Fibroblast of skin of left quadriceps (primary cell): ENCODE data around the gene GPR156.

Source experiments
- DNase-seq, 2 experiments: peaks; one replicate each; pipeline ENCODE4 v3.0.0-alpha.2; 2013; ENCODE audit warnings: low read depth in 2 of 2

Gene GPR156

DNA sequence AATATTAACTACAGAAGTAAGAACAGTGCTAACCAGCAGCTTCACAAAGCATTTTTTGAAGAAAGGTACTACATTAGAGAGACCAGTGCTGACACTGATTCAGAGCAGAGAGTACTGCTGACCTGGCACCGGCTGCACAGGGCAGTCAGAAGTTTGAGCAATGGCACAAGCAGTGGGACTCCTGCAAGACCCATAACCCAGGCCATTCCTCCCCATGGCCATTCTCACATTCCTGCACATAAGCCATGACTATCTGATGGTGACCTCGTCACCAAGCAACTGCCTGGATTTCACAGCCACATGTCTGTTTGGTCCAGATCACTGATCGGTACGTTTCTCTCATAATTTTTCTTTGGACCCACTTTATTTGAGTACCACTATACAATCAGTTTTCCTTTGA is 88.7 kb downstream of the GPR156 start:
- DNase-seq = no peak

GRCh38 chr3:120193554-120193953 is 91.5 kb downstream of the GPR156 start:
- no peak for DNase-seq

DNA sequence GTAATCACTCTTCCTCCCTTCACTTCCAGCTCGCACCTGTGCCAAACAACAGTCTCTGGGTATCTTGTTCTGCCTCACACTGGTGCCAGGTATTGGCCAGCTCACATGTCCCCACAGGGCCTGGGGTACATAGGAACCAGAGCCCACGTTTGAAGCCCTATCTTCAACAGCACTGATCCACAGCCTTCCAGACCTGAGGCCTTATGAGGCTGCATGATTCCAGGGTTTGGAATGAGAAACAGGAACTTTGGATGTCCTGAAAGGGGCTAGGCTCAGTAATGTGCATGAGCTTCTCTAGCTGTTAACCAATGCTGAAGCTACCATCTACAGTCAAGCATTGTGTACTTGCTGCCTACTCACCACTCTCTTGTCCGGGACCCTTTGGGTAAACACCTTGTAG is 92.4 kb downstream of the GPR156 start:
- DNase-seq = no peak

DNA sequence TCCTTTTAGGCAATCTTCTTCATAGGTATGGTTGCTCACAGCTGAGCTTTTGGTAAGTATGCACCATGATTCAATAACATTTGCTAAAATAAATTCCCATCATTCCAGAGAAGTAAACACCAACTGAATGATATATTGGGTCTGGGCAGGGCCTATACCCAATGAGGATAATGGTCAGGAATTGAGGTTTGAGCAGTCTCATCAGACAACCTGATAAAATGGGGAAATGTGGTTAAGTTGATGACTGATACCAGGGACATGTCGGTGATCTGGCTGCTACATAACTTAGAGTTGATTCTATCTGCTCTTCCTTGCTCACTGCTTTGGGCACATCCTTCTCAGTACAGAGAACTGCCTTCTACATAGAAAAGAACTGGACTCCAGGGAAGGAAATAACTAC is 92.9 kb downstream of the GPR156 start:
- DNase-seq = no peak

GRCh38 chr3:120182613-120183511 is 102.2 kb downstream of the GPR156 start:
- DNase-seq = no peak

GRCh38 chr3:120181632-120182031 is 103.4 kb downstream of the GPR156 start:
- DNase-seq = no peak

GRCh38 chr3:120180731-120181412 is 104.2 kb downstream of the GPR156 start:
- no peak for DNase-seq

DNA sequence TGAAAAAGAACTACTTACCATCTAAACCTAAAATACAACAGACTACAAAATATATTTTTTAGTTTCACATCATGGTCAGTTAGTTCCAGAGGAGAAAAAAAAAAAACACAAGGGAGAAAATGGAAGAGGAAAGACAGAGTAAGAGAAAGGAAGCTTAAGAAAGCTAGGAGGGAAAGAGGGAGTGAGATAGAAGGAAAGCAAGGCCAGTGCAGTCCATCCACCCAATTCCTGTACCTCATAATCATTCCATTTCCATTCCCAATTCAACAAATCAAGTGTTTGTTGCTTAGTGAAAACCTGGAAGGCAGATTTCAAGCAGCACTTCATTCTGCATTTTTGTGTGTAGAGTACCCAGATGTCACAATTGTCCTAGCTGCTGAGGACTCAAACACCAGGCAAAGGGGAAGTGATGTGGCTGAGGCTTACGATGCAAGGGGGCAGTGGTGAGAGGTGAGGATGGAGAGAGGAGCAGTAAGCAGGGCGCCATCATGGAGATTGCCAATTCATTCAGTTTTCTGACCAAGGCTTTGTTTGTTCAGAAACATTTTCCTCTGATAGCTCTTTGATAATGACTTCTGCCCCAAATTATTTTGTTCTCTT is 107.2 kb downstream of the GPR156 start:
- no peak for DNase-seq

GRCh38 chr3:120177151-120177550 is 107.9 kb downstream of the GPR156 start:
- DNase-seq = peak; percentile 70 to 71

DNA sequence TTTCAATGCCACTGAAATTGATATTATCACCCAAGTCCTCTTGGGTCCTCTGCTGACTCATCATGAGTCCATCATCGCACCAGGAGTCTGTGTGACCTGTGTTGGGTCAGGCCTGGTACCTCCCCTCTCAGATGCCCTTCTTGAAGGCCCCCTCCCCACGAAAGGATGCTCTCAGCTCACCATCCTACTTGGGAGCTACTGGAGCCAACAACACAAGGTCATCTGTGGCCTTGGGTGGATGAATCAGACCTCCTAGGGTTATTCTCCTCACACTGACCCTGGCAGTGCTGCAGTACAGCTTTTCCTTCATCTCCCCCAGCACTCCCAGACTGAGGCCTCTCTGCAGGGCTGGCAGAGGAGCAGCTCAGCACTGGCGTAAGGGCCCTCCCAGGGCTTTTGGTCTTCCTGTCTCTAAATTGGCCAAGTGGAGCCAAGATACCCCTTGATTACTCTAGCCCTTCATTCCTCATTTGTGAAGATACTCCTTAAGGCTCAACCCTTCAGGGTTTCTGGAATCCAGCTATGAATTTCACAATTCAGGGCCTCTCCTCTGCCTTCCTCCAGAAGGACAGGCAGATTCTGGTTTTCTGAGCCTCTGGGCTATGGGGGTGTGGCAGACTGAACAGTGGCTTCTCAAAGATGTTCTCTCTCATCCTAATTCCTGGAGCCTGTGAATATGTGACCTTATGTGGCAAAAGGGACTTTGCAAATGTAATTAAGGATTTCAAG is 110.0 kb downstream of the GPR156 start:
- no peak for DNase-seq

DNA sequence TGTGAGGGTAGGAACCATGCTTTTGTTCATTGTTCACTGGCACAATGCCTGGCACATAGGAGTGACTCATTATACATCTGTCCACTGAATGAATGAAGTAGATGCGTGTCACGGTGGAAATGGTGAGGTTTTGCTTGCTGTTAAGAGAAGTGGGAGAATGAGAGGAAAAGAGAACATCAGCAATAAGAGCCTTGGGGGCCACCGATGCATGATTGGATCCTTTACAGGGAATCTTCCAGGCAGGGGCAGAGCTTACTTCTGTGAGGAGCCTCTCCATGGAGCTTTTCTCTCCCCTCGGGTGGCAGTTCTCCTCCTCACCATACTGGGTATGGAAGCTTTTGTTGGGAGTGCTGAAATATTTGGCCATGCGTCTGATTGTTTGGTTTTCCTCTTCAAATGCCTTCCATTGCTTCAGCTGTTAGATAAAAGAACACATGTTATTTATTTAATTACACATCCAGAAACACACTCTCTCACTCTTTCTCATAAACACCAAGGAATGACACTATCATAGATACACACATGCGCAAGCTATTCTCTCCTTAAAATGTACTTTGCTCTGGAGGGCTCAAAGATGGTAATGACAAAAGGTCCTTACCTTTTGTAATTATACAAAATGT is 111.9 kb downstream of the GPR156 start:
- no peak for DNase-seq

DNA sequence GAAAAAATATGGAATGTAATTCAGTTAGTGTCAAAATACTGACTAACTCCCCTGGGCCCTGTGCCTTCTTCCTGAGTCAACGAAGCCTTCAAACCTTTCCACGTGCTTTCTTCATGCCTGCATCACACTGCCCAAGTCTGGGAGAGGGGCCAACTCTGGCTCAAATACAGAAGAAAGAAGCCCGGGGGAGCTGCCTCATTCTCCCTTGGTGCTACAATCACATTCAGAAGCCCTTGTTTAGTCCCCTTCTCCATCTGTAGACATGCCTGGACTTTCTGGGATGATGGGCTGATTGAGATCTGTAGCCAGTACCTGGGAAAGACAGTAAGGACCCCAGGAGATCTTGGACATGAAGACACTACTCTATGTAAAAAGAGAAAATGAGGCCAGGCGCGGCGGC is 113.0 kb downstream of the GPR156 start:
- DNase-seq = peak; percentile 45 to 53

DNA sequence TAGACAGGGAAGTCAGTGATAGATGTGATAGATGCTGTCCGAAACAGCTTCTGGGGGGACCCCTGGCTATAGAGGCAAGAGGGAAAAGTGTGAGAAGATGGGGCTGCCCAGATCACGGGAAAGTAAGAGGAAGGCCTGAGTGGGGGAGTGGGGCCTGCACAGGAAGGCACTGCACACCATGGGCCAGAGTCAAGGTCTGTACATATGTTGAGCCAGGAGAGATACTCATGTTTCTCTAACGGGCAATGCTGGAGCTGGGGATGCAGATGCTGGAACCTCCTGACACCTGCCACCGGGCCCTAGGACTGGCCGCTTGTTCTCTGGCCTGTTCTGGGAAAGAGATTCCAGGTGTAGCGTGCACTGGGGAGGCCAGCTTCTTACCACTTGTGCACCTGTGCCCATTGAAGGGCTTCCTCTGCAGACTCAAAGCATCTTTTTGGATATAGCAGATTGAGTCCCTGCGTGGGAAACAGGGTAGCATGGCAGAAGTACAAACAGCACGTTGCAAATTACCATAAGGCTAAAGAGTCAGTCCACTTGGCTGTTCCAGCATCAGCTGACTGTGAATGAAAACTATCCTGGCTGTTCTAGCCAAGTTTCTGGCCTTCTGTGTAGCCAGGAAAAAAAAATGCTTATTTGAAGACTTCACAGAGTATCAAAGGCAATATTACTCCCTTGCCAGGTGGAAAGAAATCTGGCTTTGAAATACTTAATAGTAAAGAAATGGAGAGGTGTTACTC is 113.7 kb downstream of the GPR156 start:
- no peak for DNase-seq

DNA sequence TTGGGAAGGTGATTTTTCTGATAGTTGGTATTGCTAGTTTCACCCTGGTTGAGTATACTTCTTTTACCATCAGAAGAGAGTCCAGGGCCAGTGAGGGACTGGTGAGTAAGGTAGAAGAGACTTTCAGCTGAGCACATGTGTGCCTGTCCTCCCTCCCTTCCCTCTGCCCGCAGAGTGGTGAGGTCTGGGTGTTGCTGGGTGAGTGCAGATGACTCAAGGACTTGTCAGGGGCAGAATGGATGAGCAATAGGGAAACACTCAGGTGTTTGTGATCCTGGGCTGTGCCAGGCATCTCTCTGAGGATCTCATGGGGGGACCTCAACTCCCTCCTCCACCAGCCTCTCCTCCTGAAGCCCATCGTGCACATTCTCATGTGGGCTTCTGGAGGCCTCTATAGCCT is 114.8 kb downstream of the GPR156 start:
- DNase-seq = no peak

DNA sequence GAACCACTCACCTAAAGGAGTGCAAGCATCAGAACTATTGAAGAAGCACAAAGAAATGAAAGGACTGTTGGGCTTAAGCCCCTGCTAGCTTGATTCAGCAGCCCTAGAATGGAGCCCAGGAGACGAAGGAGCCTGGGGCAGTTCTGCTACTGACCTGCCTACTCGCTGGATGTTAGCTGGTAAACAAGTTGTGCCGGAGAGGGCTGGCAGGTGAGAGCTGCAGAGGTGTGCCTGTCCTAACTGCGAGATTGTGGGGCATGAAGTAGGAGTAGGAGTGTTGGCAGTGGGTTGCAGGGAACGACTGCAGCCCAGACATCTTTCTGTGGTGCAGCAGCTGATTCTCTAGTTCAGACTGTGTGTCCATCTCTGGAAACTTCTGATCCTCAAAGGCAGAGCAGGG is 115.6 kb downstream of the GPR156 start:
- DNase-seq = no peak

GRCh38 chr3:120168611-120169010 is 116.4 kb downstream of the GPR156 start:
- no peak for DNase-seq

GRCh38 chr3:120168038-120168437 is 117.0 kb downstream of the GPR156 start:
- no peak for DNase-seq

DNA sequence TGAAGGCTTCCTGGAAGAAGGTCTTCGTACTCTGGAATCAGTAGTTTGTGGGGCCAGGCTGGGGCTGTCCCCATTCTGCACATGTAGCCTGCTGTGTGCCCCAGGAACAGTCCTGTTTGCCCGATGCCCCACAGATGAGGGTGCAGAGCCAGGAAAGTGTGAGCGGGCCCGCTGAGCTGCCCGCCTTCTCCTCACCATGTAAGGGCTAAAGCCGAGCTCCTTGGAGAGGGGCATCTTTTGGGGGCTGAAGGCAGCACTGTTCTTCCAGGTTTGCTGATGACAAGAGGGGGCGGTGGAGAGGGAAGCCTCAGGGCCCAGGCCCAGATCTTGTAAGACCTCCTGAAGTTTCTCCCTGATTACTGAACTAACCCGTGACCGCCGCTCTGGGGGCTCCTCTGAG is 117.5 kb downstream of the GPR156 start:
- no peak for DNase-seq

GRCh38 chr3:120163816-120164215 is 121.2 kb downstream of the GPR156 start:
- no peak for DNase-seq

DNA sequence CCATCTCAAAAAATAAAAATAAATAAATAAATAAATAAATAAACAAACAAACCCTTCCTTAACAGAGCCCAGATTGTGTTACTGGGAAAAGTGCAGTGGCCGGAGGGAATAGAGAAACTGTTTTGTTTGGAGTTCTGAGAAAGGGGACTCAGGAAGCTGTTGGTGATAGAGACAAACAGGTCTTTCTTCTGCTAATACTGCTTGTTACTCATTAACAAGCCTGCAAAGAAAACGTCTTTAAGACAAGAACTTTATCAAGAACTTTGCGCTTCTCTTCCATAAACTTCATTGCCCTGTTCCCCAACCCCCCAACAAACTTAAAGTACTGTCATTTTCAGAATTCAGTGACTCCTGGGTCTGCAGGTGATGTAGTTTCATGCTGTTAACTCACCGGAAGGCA is 122.0 kb downstream of the GPR156 start:
- DNase-seq = no peak

- DNase-seq = peak; percentile 58 to 64
Measured at GRCh38 chr3:120162400-120162799, 122.6 kb downstream of the GPR156 start.
